ENCODE measurements around the gene JAML.

Gene JAML

DNA sequence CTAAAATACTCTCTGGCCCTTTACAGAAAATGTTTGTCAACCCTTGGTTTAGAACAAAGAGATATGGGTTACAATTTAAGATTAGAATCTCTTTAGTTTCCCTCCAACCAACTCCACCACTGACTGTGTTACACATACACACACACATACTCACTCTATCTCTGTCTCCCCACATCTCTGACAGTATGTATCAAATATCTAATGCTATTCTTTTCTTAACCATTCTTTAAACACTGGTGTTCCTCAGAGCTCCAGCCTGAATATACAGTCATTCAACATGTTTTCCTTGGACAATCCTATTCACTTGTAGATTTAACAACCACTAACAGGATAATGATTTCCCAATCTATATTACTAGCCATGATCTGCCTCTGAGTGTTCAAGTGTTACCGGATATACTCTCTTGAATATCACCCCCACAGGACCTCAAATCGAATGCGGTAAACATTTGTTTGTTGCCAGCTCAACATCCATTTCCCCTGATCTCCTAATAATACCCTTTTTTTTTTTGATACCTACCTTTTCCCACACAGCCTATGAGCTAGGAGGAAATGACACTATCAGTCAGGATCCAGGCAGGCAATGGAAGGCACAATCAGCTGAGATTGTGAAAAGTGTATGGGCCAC is 21.2 kb upstream of the JAML start:
- no peaks in the 10 kb centered on the region for H3K36me3 ChIP-seq (ENCODE audit: control insufficient read depth, insufficient read depth, low read length)
- H3K9me3 ChIP-seq (ENCODE audit: control insufficient read depth, low read length), result no peaks in the 10 kb centered on the region
- TF ChIP-seq, protein P1, sequence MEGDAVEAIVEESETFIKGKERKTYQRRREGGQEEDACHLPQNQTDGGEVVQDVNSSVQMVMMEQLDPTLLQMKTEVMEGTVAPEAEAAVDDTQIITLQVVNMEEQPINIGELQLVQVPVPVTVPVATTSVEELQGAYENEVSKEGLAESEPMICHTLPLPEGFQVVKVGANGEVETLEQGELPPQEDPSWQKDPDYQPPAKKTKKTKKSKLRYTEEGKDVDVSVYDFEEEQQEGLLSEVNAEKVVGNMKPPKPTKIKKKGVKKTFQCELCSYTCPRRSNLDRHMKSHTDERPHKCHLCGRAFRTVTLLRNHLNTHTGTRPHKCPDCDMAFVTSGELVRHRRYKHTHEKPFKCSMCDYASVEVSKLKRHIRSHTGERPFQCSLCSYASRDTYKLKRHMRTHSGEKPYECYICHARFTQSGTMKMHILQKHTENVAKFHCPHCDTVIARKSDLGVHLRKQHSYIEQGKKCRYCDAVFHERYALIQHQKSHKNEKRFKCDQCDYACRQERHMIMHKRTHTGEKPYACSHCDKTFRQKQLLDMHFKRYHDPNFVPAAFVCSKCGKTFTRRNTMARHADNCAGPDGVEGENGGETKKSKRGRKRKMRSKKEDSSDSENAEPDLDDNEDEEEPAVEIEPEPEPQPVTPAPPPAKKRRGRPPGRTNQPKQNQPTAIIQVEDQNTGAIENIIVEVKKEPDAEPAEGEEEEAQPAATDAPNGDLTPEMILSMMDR (IDR thresholded peaks at IDR 0.05), result no peak
- no peak overlapping the region for H3K9ac ChIP-seq
- H2AFZ ChIP-seq, result no peak overlapping the region
- H3K27ac ChIP-seq, result no peak overlapping the region
- H3K4me1 ChIP-seq, result peaks cover 6% of the 10 kb centered on the region
- no peak overlapping the region for H3K4me2 ChIP-seq (ENCODE audit: low read length)
- no peak overlapping the region for H3K4me3 ChIP-seq (ENCODE audit: low read depth, low read length)
- no peaks in the 10 kb centered on the region for H3K79me2 ChIP-seq
- H3K27me3 ChIP-seq (ENCODE audit: control insufficient read depth, insufficient read depth, low read length), result no peaks in the 10 kb centered on the region

DNA sequence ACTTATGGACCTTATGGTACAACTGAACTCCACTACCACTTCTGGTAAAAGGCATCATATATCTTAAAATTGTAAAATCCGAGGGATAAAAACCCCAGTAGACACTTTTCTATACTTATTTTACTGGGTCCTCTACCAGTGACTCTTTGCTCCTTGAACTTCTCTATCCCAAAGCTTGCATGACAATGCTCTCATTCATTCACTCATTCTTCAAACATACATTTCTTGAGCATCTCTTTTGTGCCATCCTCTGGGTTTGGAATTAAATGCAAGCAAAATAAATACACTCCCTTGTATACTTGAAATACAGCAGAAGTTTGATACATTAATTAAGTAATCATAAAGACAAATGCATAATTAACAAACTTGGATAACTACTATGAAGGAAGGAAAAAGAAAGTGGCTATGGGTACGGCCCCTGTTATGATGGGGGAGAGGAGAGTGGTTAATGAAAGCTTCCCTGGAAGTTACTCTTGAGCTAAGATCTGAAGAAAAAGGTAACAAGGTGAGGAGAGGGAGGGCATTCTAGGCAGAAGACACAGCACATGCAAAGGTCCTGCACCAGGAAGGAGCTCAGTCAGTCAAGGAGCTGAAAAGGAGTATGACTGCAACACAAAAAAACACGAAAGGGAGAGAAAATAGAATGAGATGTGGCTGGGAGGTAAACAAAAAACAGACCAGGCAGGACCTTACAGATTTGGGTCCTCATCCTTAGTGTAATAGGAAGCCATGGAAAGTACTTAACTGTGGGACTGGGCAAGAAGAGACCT is 19.4 kb upstream of the JAML start:
- no peaks in the 10 kb centered on the region for H3K79me2 ChIP-seq

DNA sequence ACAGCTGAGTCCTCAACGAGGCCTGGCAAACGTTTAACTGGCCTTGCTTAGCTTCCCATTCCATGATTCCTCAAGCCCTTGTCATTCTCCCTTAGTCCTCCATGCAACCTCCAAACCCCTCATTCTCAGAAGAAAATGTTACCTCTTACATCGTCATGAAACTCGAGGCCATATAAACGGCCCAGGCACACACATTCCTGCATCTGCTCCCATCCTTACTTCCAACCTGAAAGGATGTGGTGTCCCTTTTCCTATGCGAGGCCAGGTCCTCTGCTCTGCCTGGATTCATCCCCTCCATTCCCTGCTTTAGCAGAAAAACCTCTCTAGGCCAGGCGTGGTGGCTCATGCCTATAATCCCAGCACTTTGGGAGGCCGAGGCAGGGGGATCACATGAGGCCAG is 18.4 kb upstream of the JAML start:
- H3K27me3 ChIP-seq (ENCODE audit: control insufficient read depth, insufficient read depth, low read length), result no peaks in the 10 kb centered on the region
- H3K36me3 ChIP-seq (ENCODE audit: control insufficient read depth, insufficient read depth, low read length), result no peaks in the 10 kb centered on the region
- H3K4me1 ChIP-seq, result peaks cover 2% of the 10 kb centered on the region
- H3K27ac ChIP-seq, result no peak overlapping the region
- no peak overlapping the region for H3K4me3 ChIP-seq (ENCODE audit: low read depth, low read length)
- no peak overlapping the region for H2AFZ ChIP-seq
- no peaks in the 10 kb centered on the region for H3K9me3 ChIP-seq (ENCODE audit: control insufficient read depth, low read length)
- TF ChIP-seq, protein P1 (IDR thresholded peaks at IDR 0.05), result no peak
- H3K4me2 ChIP-seq (ENCODE audit: low read length), result no peak overlapping the region
- no peak overlapping the region for H3K9ac ChIP-seq
- H3K79me2 ChIP-seq, result no peaks in the 10 kb centered on the region

More for the DNA sequence above, 19.4 kb upstream of the JAML start:
- Histone ChIP-seq H3K4me3 (ENCODE audit: low read depth, low read length) (no peak overlapping the region), H3K4me1 (peaks cover 4% of the 10 kb centered on the region), H3K27me3 (ENCODE audit: control insufficient read depth, insufficient read depth, low read length) (no peaks in the 10 kb centered on the region), H3K9ac (no peak overlapping the region), H3K9me3 (ENCODE audit: control insufficient read depth, low read length) (no peaks in the 10 kb centered on the region), H2AFZ (no peak overlapping the region), H3K36me3 (ENCODE audit: control insufficient read depth, insufficient read depth, low read length) (no peaks in the 10 kb centered on the region), H3K4me2 (ENCODE audit: low read length) (no peak overlapping the region), H3K27ac (no peak overlapping the region)
- TF ChIP-seq, protein P1 (IDR thresholded peaks at IDR 0.05), result no peak

DNA sequence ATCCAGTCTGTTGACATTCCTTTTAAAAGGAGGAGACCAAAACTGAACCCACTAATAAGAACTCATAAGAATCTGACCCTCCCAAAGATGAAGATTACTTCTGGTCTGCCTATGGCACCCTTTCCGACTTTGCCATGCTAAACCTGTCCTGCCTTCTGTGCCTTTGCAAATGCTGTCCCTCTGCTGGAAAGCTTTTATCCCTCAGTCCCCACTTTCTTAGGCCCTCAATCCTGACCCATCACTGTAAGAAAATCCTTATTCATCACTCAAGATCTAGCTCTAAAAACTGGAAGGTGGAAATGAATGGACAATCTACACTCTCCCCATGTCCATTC is 16.9 kb upstream of the JAML start:
- no peaks in the 10 kb centered on the region for H3K27me3 ChIP-seq (ENCODE audit: control insufficient read depth, insufficient read depth, low read length)
- no peak overlapping the region for H2AFZ ChIP-seq
- no peaks in the 10 kb centered on the region for H3K36me3 ChIP-seq (ENCODE audit: control insufficient read depth, insufficient read depth, low read length)
- TF ChIP-seq, protein P1 (IDR thresholded peaks at IDR 0.05), result no peak
- H3K4me3 ChIP-seq (ENCODE audit: low read depth, low read length), result no peak overlapping the region
- no peak overlapping the region for H3K9ac ChIP-seq
- H3K79me2 ChIP-seq, result no peaks in the 10 kb centered on the region
- H3K27ac ChIP-seq, result peak overlapping the region; percentile 69
- no peak overlapping the region for H3K4me2 ChIP-seq (ENCODE audit: low read length)
- H3K4me1 ChIP-seq, result peaks cover 2% of the 10 kb centered on the region
- no peaks in the 10 kb centered on the region for H3K9me3 ChIP-seq (ENCODE audit: control insufficient read depth, low read length)
